SIG-M5 treated with dmso at 0.1 percent for 504 hours (cell line): Measurements from ENCODE around the gene MACROD2.

Experiments
- DNase-seq: peaks from one replicate; lab custom pipeline; 2025; ENCODE audit not compliant: unreplicated experiment; lab: John Stamatoyannopoulos, UW

The MACROD2 gene

DNA sequence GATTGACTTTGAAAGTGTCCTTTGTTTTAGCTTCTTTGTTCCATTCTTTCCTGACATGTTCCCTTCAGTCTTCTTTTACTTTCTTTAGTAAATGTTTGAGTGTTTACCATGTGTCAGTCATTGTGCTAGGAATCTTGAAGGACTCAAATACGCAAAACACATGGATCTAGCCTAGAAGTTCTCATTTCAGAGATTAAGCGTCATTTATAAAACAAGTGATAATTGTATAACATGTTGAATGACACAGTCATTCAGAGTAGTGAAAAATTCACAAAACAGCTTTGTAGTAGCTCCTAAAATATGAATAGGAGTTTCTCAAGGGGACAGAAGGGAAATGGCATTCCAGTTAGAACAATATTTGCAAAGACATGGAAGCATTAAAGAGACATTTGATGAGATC, 66.9 kb downstream of the MACROD2 start:
- no peak for DNase-seq

DNA sequence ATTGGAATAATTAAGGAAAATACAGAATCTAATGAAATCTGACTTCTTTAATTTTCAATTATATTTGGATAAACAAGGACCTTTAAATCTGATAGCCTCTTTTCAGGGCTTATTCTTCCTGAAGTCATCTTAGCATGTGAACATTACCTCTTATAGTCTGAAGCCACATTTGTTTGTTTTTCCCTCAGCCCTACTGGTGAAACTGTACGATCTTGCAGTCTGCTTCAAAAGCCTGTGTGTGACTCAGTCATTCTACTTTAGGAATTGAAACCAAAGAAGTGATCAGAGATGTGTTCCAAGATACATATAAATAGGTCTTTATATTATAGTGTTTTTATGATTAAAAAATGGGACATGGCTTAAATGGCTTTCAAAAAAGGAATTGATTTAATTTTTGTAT, 67.5 kb downstream of the MACROD2 start:
- peak; percentile 10 for DNase-seq

DNA sequence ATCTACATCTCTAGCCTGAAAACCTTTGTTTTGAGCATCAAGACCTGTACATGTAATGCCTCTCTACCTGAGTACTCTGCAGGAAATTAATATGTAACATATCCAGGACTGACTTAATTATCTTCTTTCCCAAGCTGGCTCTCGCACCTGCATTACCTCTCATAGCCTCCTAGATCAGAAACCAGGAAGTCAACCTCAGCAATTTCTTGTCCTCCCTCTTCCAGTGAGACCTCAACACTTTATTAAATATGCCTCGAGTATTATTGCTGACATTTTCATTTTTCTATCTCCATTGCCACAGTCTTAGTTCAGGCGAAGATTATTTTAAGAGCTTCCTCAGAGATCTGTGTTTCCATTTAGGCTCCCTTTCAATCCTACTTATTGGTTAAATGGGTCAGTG, 69.0 kb downstream of the MACROD2 start:
- DNase-seq = no peak

DNA sequence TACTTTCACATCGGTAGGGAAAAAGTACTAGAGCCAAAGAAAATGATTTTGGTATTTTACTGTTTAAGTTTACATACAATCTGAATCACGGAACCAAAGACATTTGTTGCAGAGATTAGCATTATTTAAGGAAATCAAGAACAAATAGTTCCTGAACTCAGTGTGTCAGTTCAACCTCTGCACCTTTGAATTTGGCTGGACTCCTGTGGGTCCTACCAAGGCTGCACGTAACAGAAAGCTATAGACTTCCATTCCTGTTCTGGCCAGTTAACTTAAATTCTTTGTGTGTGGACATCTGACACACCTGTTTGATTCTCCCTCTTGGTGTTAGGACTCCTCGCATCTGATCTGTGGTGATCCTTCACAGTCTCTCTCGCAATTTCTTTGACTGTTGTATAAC, 69.6 kb downstream of the MACROD2 start:
- DNase-seq = no peak

DNA sequence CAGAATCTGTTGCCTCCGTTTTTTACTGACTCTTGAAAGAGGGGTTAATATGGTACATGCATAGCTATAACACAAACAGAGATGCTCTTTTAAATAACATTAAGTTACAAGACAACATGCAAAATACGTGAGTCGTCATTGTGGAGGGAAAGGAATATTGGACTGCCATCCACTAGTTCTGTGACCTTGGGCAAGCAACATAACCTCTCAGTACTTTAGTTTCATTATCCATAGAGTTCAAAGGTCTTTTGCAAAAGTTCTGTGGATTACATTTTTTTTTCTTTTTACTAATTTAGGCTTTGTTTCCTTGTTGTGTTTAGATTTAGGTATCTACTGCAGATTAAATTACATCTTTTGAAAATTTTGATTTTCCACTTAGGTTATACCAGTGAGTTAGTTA, 70.5 kb downstream of the MACROD2 start:
- no peak for DNase-seq

DNA sequence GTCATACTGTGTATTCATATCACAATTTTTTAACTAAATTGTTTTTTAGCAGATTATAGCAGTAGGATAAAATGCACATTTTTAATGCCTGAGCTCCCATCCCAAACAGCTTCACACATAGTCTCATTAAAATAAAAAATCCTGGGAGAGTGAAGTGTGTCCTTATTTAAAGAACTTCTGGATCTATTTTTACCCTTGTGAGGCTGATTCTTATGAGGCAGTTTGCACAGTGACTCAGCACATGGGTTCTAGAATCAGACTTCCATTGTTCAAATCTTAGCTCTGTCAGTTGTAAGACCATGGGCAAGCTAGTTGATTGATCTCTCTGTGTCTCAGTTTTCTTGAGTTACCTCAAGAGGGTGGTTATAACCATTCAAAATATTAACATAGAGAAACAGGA, 72.3 kb downstream of the MACROD2 start:
- DNase-seq = no peak

DNA sequence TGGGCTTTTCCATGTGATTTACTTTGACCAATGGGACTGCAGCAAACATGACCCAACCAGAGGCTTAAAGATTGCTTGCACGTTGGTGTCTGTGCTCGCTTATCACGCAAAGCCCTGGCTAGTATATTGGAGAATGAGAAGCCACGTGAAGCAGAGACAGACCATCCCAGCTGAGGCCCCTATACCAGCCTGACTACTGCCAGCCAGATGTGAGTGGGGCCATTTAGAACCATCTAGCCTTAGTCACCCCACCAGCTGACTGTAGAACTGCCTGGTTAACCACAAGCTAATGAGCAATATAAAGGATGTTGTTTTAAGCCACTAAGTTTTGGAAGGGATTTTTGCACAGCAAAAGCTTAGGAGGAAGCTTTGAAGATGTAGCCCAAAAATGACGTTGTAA, 74.5 kb downstream of the MACROD2 start:
- DNase-seq = no peak

DNA sequence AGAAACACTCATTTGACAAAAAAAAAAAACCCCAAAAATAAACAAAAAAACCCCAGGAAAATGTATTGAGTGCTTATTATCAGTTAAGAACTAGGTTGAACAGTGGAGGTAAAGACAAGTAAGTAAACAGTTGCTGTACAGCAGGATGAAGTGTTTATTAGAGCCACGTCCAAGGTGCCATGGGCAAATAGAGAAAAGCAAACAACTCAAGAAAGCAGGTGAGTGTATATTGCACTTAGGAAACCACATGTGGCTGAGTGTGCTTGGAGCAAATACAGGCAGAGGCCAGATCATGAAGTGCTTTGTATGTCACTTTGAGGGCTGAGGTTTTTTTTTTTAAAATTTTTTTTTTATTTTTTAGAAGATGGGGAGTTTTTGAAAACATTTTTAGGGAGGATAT, 98.3 kb downstream of the MACROD2 start:
- peak; percentile 15 for DNase-seq

DNA sequence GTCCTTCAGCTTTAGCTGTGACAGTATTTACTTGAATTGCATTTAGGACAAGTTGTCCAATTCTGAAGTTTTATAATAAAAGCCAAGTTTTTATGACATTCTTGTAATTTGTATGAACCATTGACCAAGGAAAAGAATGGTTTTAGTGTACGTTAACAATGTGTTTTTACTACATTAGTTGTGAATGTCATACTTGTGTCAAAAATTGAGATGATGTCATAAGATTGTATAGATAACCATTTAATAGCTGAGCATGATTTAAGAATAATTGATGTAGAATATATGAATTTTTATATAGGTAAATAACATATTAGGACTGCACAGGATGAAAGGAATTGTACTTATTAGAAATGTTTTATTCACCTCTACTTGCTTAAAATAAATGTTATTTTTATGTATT, 102.9 kb downstream of the MACROD2 start:
- DNase-seq = no peak

DNA sequence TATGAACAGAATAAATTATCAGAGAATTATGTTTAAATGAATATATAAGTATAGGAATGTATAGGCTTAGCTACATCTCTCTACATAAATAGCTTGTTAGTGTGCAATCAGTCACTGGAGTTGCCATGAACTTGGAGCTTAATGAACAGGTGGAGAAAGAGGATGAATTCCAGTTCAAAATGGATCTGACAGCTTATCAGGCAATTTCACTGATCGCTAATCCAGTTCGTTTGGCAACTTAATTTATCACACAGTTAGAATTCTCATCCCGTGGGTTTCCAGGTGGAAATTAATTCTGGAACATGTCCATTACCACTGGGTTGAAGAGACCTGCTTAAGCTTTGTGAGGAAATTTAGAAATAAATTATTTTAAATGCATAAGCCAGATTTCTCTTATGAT, 118.1 kb downstream of the MACROD2 start:
- DNase-seq = no peak

DNA sequence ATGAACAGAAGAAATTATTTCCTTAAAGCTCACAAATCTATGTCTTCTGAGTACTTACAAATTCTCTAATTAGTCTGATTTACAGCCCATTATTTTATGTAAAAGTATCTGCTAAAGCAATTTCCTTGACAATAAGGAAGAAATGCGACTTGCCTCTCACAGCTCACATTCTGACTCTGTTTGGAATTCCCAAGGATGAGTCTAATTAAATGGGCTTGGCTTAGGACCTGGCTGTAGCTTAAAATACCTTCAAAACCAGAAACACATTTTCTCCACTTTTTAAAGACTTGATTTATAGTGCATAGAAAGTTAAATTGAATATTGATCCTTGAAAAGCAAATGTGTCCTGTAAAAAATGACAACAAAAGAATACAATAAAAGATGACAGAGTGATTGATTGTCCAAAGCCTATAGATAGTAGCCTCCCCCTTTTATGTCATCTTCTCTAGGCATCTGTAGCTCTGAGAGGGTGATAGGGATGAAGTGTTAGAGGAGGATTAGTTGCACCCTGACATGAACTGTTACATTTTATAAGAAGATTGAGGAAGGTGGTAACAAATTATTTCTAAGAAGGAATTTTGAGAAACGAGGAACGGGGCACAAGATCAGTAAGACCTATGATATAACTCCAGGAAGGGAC, 118.9 kb downstream of the MACROD2 start:
- no peak for DNase-seq

DNA sequence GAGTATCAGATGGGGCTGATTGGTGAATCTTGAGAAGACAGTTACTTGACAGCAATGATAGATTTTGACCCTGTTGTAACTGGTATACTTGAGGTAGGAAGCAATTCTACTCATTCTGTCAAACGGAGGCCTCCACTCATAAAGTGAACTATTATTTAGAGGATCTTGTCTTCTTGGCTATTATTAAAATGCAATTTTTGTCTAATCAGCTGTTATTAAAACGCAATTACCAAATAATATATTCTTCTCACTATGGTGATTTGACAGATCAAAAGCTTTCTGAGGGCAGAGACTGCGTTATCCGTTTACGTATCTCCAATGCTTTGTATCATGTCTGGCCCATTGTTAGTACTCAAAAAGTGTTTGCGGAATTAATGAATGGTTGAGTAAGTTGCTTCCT, 120.7 kb downstream of the MACROD2 start:
- no peak for DNase-seq

DNA sequence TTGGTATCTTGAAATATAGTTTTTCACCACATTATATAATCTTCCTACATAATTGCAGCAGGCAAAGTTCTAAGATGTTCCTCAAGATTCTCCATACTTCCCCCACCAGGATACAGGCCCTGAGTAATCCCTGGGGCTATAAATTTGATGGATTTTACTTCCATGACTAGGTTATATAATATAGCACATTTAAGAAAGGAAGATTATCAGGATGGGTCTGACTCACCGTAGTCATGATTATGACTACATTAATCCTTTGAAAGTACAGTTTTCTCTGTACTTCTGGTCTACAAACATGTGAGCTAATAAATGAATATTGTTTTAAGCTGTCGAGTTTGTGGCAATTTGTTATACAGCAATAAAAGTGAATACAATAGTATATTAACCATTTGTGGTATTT, 122.5 kb downstream of the MACROD2 start:
- no peak for DNase-seq

DNA sequence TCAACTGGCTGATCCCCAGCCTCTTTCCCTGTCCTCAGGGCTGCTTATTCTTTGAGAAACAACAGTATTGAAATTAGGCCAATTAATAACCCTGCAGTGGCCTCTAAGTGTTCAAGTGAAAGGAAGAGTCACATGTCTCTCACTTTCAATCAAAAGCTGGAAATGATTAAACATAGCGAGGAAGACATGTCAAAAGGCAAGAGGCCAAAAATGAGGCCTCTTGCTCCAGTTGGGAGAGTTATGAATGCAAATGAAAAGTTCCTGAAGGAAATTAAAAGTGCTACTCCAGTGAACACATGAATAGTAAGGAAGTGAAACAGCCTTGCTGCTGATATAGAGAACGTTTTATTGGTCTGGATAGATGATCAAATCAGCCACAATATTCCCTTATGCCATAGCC, 131.5 kb downstream of the MACROD2 start:
- DNase-seq = no peak

DNA sequence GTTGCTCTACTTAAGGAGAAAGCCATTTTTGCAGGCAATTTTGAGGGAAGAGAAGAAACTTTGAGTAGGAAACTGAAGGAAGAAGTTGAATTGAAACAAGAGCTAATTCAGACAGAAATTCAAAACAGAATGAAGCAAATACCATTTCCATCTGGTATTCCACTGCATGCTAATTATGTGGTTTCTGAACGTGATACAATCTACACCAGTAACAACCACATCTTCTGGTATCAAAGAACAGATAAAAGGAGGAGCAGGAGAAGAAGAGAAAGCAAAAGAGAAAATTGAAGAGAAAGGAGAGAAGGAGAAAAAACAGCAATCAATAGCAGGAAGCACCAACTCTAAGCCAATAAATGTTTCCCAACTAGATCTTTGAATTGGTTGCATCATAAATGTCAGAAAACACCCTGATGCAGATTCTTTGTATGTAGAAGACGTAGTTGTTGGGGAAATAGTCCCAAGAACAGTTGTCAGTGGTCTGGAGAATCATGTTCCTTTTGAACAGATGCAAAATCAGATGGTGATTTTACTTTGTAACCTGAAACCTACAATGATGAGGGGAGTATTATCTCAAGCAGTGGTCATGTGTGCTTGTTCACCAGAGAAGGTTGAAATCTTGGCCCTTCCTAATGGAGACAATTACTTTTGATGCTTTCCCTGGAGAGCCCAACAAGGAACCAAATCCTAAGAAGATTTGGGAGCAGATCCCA, 132.4 kb downstream of the MACROD2 start:
- DNase-seq = no peak

DNA sequence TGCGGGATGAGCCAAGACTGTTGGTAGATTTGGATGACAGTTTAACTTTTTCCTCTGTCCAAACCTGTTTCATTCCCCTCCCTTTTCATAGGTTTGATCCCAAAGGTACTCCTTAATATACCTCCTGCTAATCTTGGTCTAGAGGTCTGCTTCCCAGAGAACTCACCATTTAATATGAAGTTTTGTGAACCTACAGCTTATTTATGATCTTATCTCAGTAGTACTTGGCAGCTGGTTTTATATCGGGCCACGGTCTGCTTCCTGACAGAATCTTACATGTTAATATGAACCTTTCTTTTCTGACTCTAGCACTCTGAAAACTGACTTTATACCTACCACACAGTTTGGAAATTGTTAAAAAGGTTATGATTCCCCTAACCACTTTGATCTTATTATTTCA, 138.7 kb downstream of the MACROD2 start:
- no peak for DNase-seq

DNA sequence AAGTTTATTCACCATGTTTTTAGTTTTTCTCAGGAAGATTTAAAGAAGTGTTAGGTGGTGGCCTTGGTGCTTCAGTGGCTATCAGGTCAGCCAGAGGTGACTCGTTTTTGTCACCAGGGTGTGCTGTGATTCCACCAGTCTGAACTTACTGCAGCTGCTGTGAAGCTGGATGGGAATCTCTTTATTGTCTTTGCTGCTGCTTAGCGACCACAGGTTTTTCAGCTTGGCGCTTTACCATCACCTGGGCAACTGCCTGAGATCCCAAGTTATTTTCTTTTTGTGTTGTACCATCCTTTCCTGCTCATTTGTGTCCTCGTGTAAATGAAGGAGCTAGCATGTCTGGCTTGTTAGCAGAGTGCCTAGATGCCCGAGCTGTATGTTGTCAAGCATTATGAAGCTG, 146.9 kb downstream of the MACROD2 start:
- DNase-seq = peak; percentile 23

DNA sequence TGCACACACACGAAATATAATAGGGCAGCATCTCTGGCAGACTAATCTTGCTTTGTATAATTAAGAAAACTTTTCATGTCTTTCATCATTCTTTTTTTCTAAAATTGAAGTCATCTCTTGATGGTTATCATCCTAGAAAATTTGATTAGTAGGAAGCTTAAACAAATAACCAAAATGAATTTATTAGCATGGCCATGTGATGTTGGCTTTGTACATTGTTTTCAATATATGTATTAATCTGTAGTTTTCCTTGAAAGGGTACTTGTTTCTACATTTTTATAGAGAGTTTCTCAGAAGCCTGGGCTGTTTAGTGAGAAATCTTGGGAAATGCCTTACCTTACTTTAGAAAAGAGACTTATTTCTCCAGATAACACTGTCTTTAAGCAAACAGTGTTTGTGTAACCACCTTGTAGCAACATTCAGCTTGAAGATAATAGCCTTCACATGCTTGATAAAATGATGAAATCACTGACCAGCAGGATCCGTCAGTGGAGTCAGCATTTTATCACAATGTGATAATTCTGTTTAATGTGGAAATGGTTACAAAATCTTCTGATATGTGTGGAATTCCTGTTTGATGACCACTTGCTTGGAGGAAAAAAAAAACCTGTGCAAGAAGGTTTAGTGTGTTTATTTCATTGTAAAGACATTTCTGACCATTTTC, 147.8 kb downstream of the MACROD2 start:
- DNase-seq = no peak

DNA sequence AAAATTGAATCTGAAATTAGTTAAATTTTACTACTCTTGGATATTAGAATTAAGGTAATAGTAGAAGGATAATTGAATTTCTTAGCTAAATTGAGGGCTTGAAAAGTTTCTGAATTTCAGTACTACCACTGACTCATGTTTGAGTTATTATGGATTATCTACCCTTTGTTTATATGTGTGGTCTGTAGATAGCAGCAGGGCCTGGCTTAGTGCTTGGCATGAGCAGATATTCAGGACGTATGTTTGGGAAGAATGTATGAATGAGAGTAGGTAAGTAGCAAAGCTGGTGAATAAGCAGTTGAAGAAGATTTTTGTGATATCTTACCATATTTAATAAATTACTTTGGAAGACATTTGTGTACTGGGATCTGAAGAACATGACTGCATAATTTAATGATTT, 152.7 kb downstream of the MACROD2 start:
- DNase-seq = no peak

DNA sequence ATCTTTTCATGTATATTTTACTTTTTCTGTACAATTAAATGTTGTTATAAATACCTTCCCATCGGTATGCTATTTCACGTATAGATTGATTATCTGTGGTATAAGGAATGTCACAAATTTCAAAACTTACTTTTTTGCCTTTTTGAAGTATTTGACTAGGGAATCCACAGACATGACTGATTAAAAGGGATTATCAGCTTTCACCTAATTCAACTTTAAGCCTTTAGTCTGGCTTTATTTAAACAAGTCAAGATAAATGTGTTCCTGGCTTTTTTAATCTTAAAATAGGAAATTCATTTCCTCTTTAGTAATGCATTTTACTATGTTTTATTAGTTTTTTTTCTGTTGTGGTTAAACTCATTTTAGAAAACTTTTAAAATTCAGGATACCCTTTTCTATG, 160.0 kb downstream of the MACROD2 start:
- no peak for DNase-seq

DNA sequence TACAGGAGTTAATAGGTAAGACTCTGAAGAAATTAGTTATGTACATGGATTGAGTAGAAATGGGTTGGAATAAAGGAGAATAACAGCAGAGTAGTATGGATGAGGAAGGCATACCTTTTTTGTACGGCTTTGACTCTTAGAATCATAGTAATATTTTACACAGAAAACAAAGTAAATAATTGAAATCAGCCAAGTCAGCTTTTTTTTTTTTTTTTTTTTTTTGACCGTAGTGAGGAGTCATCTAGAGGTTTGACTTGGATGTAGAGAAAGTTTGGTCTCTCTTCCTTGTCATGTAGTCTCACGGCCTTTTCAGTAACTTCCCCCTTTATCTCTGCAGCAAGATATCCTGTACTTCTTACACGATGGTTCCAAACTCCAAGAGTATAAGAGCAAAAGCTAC, 183.2 kb downstream of the MACROD2 start:
- no peak for DNase-seq

DNA sequence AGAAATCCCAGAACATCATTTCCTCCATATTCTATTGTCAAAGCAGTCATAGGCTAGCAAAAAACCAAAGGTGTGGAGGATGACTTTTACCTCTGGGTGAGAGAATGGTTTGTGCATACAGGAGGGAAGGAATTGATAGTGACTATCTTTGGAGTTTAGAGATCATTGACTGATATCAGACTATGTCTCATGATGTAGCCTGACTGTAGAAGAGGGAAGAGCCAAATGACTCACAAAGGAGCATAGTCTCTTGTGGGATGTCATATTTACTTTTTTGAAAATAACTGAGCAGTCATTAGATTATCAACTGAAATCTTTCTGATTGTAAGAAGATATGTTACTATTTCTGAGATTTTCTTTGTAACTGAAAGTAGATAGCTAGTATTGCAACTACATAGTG, 183.6 kb downstream of the MACROD2 start:
- DNase-seq = no peak
